Stomach (tissue), 9 donors: Measurements from ENCODE around the gene ARSI. TPM values are rescaled to one million over a fixed set of nuclear protein-coding genes. Genes with fewer than 3 reads are reported as not detected.
A peak's percentile ranks its signal among the peaks of the same experiment; 100 is the strongest.

ENCODE experiments used
- DNase-seq, 2 donors: peaks; one replicate each; pipeline versions ENCODE4 v3.0.0 to v3.0.0-alpha.2; 2013 to 2019
- H3K27ac ChIP-seq, 5 donors: fragments of 200-600 bp in 4 of 5; sonication (generic) in 4 of 5; one replicate each; pipeline ENCODE4 v1.5.1; 2013 to 2019; ENCODE audit warnings: mild to moderate bottlenecking in 1 of 5, moderate library complexity in 1 of 5
- H3K27me3 ChIP-seq, 3 donors: fragments of 200-600 bp; sonication (generic); one replicate each; pipeline ENCODE4 v1.5.1; 2017 to 2019; ENCODE audit warnings: mixed run types in 1 of 3
- H3K36me3 ChIP-seq, 4 donors: fragments of 200-600 bp; sonication (generic); 1 replicate in 3 of 4; 2 replicates in 1 of 4; pipeline ENCODE4 v1.5.1; 2016 to 2019
- H3K4me1 ChIP-seq, 4 donors: fragments of 200-600 bp; sonication (generic); one replicate each; pipeline ENCODE4 v1.5.1; 2016 to 2019
- H3K4me3 ChIP-seq, 4 donors: fragments of 200-600 bp; sonication (generic) in 3 of 4; one replicate each; pipeline ENCODE4 v1.5.1; 2016 to 2019; ENCODE audit warnings: mild to moderate bottlenecking in 1 of 4
- H3K9me3 ChIP-seq, 4 donors: fragments of 200-600 bp; sonication (generic); one replicate each; pipeline ENCODE4 v1.5.1; 2016 to 2019
- EP300 ChIP-seq: sonication (generic); formaldehyde crosslinking; IDR thresholded peaks from one replicate; pipeline ENCODE4 v1.6.1; 2017; ENCODE audit warnings: antibody characterized with exemption
- POLR2A ChIP-seq, 4 donors: fragments of 450-650 bp; IDR thresholded peaks; one replicate each; pipeline ENCODE4 v1.6.1; 2016; ENCODE audit warnings: antibody characterized with exemption in 4 of 4, control low read depth in 2 of 4, mild to moderate bottlenecking in 1 of 4, moderate library complexity in 1 of 4
- POLR2AphosphoS5 ChIP-seq, 3 donors: sonication (generic); formaldehyde crosslinking; IDR thresholded peaks; one replicate each; pipeline ENCODE4 v1.6.1; 2016; ENCODE audit warnings: antibody characterized with exemption in 3 of 3
- WGBS, 5 donors: extraction: QIAGEN DNeasy Blood & Tissue Kit in 3 of 5; methylation state at CpG; one replicate each; pipeline versions ENCODE4 v1.1.5 to v1.1.7; 2013 to 2018; 5-methylcytosine and 5-hydroxymethylcytosine counted together
- intact Hi-C: fragments of 100-400 bp; cut with DNase I; formaldehyde crosslinking; loops from one replicate; pipeline ENCODE4 v1.15.1; 2023; ENCODE audit warnings: low total_unique reads
- polyA plus RNA-seq, 3 donors: library from polyadenylated mRNA; stranded (reverse); fragments of 200-250 nt; gene quantifications; one replicate each; pipeline ENCODE4 v1.2.3, GENCODE V29; 2013
- total RNA-seq, 5 donors: library from RNA; depleted of rRNA; stranded (reverse); fragments of >200 nt; gene quantifications; one replicate each; pipeline versions ENCODE4 v1.1.0 to v1.2.3, GENCODE V29; 2014 to 2016
- TF ChIP-seq, protein P1 (sequence below), 7 experiments: fragments of 450-650 bp in 4 of 7; fragments of 200-600 bp in 3 of 7; sonication (generic) in 3 of 7; IDR thresholded peaks; one replicate each; pipeline ENCODE4 v1.5.1; 2016 to 2019; ENCODE audit warnings: antibody characterized with exemption in 7 of 7, control low read depth in 2 of 7, mild to moderate bottlenecking in 1 of 7
- donor health status: healthy with polysubstance abuse.
- donor health status: Bipolar disorder and iron deficiency.
- donor health status: healthy.

The ARSI gene
- total and polyA plus RNA-seq, 8 donors, result 0.35 to 7.0 (median 1.7) TPM; not detected in 3

- no peak overlapping the region for H3K4me3 ChIP-seq
- peaks cover 0 to 14% (median 0%) of the 10 kb centered on the region in 3 donors for H3K27me3 ChIP-seq
- TF ChIP-seq EP300, result no peak
- no peak for TF ChIP-seq POLR2AphosphoS5 (IDR thresholded peaks at IDR 0.05)
- TF ChIP-seq, protein P1, sequence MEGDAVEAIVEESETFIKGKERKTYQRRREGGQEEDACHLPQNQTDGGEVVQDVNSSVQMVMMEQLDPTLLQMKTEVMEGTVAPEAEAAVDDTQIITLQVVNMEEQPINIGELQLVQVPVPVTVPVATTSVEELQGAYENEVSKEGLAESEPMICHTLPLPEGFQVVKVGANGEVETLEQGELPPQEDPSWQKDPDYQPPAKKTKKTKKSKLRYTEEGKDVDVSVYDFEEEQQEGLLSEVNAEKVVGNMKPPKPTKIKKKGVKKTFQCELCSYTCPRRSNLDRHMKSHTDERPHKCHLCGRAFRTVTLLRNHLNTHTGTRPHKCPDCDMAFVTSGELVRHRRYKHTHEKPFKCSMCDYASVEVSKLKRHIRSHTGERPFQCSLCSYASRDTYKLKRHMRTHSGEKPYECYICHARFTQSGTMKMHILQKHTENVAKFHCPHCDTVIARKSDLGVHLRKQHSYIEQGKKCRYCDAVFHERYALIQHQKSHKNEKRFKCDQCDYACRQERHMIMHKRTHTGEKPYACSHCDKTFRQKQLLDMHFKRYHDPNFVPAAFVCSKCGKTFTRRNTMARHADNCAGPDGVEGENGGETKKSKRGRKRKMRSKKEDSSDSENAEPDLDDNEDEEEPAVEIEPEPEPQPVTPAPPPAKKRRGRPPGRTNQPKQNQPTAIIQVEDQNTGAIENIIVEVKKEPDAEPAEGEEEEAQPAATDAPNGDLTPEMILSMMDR (IDR thresholded peaks at IDR 0.05), result no peak
- TF ChIP-seq POLR2A (IDR thresholded peaks at IDR 0.05), result no peak
- no peaks in the 10 kb centered on the region for H3K9me3 ChIP-seq
- 76 to 94% (median 91%) methylated on average over 17 of the region's 17 CpGs for WGBS, 5 donors
- peaks cover 0 to 34% (median 15%) of the 10 kb centered on the region in 4 donors for H3K4me1 ChIP-seq
- no peak for DNase-seq
- intact Hi-C loops, result no loop called here
- no peaks in the 10 kb centered on the region for H3K36me3 ChIP-seq
- no peak overlapping the region for H3K27ac ChIP-seq
Observed at GRCh38 chr5:150295741-150296486, 6.8 kb downstream of the ARSI start.

GRCh38 chr5:150295172-150295634, 7.5 kb downstream of the ARSI start:
- DNase-seq, result peak; percentile 43 to 85
- no peak for TF ChIP-seq POLR2A (IDR thresholded peaks at IDR 0.05)
- TF ChIP-seq POLR2AphosphoS5 (IDR thresholded peaks at IDR 0.05), result no peak
- TF ChIP-seq, protein P1 (IDR thresholded peaks at IDR 0.05), result no peak
- no peak for TF ChIP-seq EP300
- intact Hi-C loops, result no loop called here
- Histone ChIP-seq H3K9me3 (no peaks in the 10 kb centered on the region), H3K4me3 (no peak overlapping the region), H3K27me3 (peaks cover 0 to 13% (median 0%) of the 10 kb centered on the region in 3 donors), H3K36me3 (no peaks in the 10 kb centered on the region), H3K27ac (no peak overlapping the region), H3K4me1 (peaks cover 0 to 27% (median 14%) of the 10 kb centered on the region in 4 donors)
- WGBS, 5 donors, result 29 to 39% (median 35%) methylated on average over 9 to 10 of the region's 10 CpGs

GRCh38 chr5:150294551-150295071, 8.1 kb downstream of the ARSI start:
- no peak for DNase-seq
- TF ChIP-seq POLR2AphosphoS5 (IDR thresholded peaks at IDR 0.05) (no peak), POLR2A (IDR thresholded peaks at IDR 0.05) (no peak)
- TF ChIP-seq, protein P1 (IDR thresholded peaks at IDR 0.05), result no peak
- intact Hi-C loops, result no loop called here

GRCh38 chr5:150293091-150293941, 9.4 kb downstream of the ARSI start:
- no peaks in the 10 kb centered on the region for H3K36me3 ChIP-seq
- no peak overlapping the region for H3K27ac ChIP-seq
- TF ChIP-seq, protein P1 (IDR thresholded peaks at IDR 0.05), result no peak
- TF ChIP-seq POLR2A (IDR thresholded peaks at IDR 0.05) (no peak), EP300 (no peak), POLR2AphosphoS5 (IDR thresholded peaks at IDR 0.05) (no peak)
- intact Hi-C loops, result no loop called here
- H3K9me3 ChIP-seq, result no peaks in the 10 kb centered on the region
- peaks cover 0 to 24% (median 5%) of the 10 kb centered on the region in 3 donors for H3K27me3 ChIP-seq
- 79 to 90% (median 85%) methylated on average over 14 to 19 of the region's 19 CpGs for WGBS, 5 donors
- DNase-seq, result no peak
- H3K4me3 ChIP-seq, result no peak overlapping the region
- peaks cover 0 to 11% (median 10%) of the 10 kb centered on the region in 4 donors for H3K4me1 ChIP-seq

More at GRCh38 chr5:150294551-150295071, 8.1 kb downstream of the ARSI start:
- H3K36me3 ChIP-seq, result no peaks in the 10 kb centered on the region
- H3K4me3 ChIP-seq, result no peak overlapping the region
- H3K4me1 ChIP-seq, result peaks cover 0 to 24% (median 12%) of the 10 kb centered on the region in 4 donors
- peaks cover 0 to 18% (median 3%) of the 10 kb centered on the region in 3 donors for H3K27me3 ChIP-seq
- WGBS, 5 donors, result 77 to 95% (median 88%) methylated on average over 6 to 10 of the region's 10 CpGs
- no peak overlapping the region for H3K27ac ChIP-seq
- no peaks in the 10 kb centered on the region for H3K9me3 ChIP-seq
